HepG2 (cell line): ENCODE results near the gene MYBL2. TPM values are rescaled to one million over a fixed set of nuclear protein-coding genes. Genes with fewer than 3 reads are reported as not detected.

Source experiments
- ATAC-seq: fragments of 200-7000 bp; cut with Tn5 transposase; 3 replicates; pipeline ENCODE4 v1.9.1; 2020; ENCODE audit warnings: mild to moderate bottlenecking, moderate library complexity
- BruUV-seq: library from RNA; stranded (reverse); fragments of 400-500 nt; replicated peaks from 2 replicates; lab custom pipeline; 2021; lab: Mats Ljungman, UMichigan
- CTCF ChIA-PET: fragments of 300-600 bp; formaldehyde crosslinking; extraction: SDS; loops from one replicate; lab custom pipeline; 2021; ENCODE audit warnings: low total read pairs, inconsistent platforms, low intra/inter-chr PET ratio; lab: Yijun Ruan, JAX
- POLR2A ChIA-PET: fragments of 350-600 bp; sonication (Branson Sonifier 250); formaldehyde crosslinking; loops from one replicate; lab custom pipeline; 2020; ENCODE audit warnings: antibody characterized with exemption, inconsistent platforms; lab: Yijun Ruan, JAX
- DNase-seq: peaks from one replicate; pipeline ENCODE4 v3.0.0-alpha.2; 2015; ENCODE audit warnings: low spot score
- FAIRE-seq: peaks from 3 replicates; lab custom pipeline; 2011; peaks lifted over from hg19 to GRCh38; lab: Jason Lieb, UNC
- H2AFZ ChIP-seq: one replicate; pipeline ENCODE4 v1.6.1; 2011; ENCODE audit warnings: low read length, inconsistent platforms
- H3K27ac ChIP-seq: fragments of 300-600 bp; 3 replicates; pipeline ENCODE4 v1.8.0; 2011; ENCODE audit warnings: mixed run types, mild to moderate bottlenecking, mixed read lengths, low read length, inconsistent platforms; ENCODE audit not compliant: insufficient read depth; ENCODE audit errors: extremely low read length
- H3K27me3 ChIP-seq, 2 experiments: fragments of 200-600 bp in 1 of 2; 2 replicates in 1 of 2; 3 replicates in 1 of 2; pipeline versions ENCODE4 v1.6.0 to v1.8.0; 2011; ENCODE audit warnings: low read length in 2 of 2, mild to moderate bottlenecking in 2 of 2, moderate library complexity in 2 of 2, inconsistent platforms in 1 of 2; ENCODE audit not compliant: insufficient read depth in 2 of 2, control insufficient read depth in 1 of 2
- H3K36me3 ChIP-seq, 2 experiments: fragments of 200-600 bp in 1 of 2; replicated peaks in 1 of 2; 2 replicates in 1 of 2; 3 replicates in 1 of 2; pipeline versions ENCODE4 v1.5.1 to v1.8.0; 2011; ENCODE audit warnings: low read length in 2 of 2, inconsistent platforms in 1 of 2; ENCODE audit not compliant: insufficient read depth in 2 of 2, control insufficient read depth in 1 of 2
- H3K4me1 ChIP-seq: 2 replicates; pipeline ENCODE4 v1.5.1; 2012; ENCODE audit warnings: low read length, inconsistent platforms; ENCODE audit not compliant: insufficient read depth
- H3K4me2 ChIP-seq: 2 replicates; pipeline ENCODE4 v1.6.0; 2011; ENCODE audit warnings: low read depth, low read length, inconsistent platforms
- H3K4me3 ChIP-seq, 3 experiments: fragments of 200-600 bp in 1 of 3; sonication (generic), shearing (Covaris generic) in 1 of 3; replicated peaks in 1 of 3; 2 replicates each; pipeline ENCODE4 v1.5.1; 2011 to 2016; ENCODE audit warnings: low read length in 3 of 3, inconsistent platforms in 2 of 3, low read depth in 2 of 3, mild to moderate bottlenecking in 2 of 3, control low read depth in 1 of 3, mixed read lengths in 1 of 3; ENCODE audit not compliant: insufficient read depth in 1 of 3
- H3K79me2 ChIP-seq: one replicate; pipeline ENCODE4 v1.6.1; 2011; ENCODE audit warnings: low read length, inconsistent platforms; ENCODE audit not compliant: insufficient read depth
- H3K9ac ChIP-seq: 2 replicates; pipeline ENCODE4 v1.6.0; 2011; ENCODE audit warnings: mild to moderate bottlenecking, low read depth, low read length, inconsistent platforms; ENCODE audit not compliant: insufficient read depth
- H3K9me3 ChIP-seq: 2 replicates; pipeline ENCODE4 v1.5.1; 2012; ENCODE audit warnings: mild to moderate bottlenecking, low read length
- H4K20me1 ChIP-seq: 2 replicates; pipeline ENCODE4 v1.6.0; 2011; ENCODE audit warnings: inconsistent platforms, mild to moderate bottlenecking, low read length, moderate library complexity; ENCODE audit not compliant: insufficient read depth
- EEA1 ChIP-seq: sonication (generic); formaldehyde crosslinking; IDR thresholded peaks from 2 replicates; pipeline ENCODE4 v1.5.1; 2020; ENCODE audit warnings: mild to moderate bottlenecking, missing genetic modification reagents, borderline replicate concordance
- FOSL1 ChIP-seq: sonication (generic); formaldehyde crosslinking; IDR thresholded peaks from 2 replicates; pipeline ENCODE4 v1.9.0; 2021; ENCODE audit warnings: missing genetic modification reagents, borderline replicate concordance
- FOXO1 ChIP-seq: sonication (generic); formaldehyde crosslinking; IDR thresholded peaks from 2 replicates; pipeline ENCODE4 v1.4.0; 2020; ENCODE audit warnings: missing genetic modification reagents
- PRDM15 ChIP-seq: sonication (generic); formaldehyde crosslinking; IDR thresholded peaks from 2 replicates; pipeline ENCODE4 v1.4.0; 2020; ENCODE audit warnings: missing genetic modification reagents
- RAD51 ChIP-seq: fragments of 450-650 bp; IDR thresholded peaks from 2 replicates; pipeline ENCODE4 v1.6.1; 2016; ENCODE audit warnings: borderline replicate concordance
- RFX5 ChIP-seq: IDR thresholded peaks from 2 replicates; pipeline ENCODE4 v1.6.1; 2011; ENCODE audit warnings: low read depth, low read length, improper control_type of control experiment
- TMF1 ChIP-seq: sonication (generic); formaldehyde crosslinking; IDR thresholded peaks from 2 replicates; pipeline ENCODE4 v1.8.1; 2022; ENCODE audit warnings: low read depth, missing genetic modification reagents
- YEATS4 ChIP-seq: sonication (generic); formaldehyde crosslinking; IDR thresholded peaks from 2 replicates; pipeline ENCODE4 v1.4.0; 2020; ENCODE audit warnings: missing genetic modification reagents, borderline replicate concordance
- ZBTB21 ChIP-seq: sonication (generic); formaldehyde crosslinking; IDR thresholded peaks from 2 replicates; pipeline ENCODE4 v1.4.0; 2020; ENCODE audit warnings: missing genetic modification reagents
- ZNF24 ChIP-seq: fragments of 450-650 bp; IDR thresholded peaks from 2 replicates; pipeline ENCODE4 v1.6.1; 2017; ENCODE audit warnings: antibody characterized with exemption, mild to moderate bottlenecking
- ZNF317 ChIP-seq: sonication (generic); formaldehyde crosslinking; IDR thresholded peaks from 2 replicates; pipeline ENCODE4 v1.5.0; 2020; ENCODE audit warnings: mild to moderate bottlenecking, missing genetic modification reagents
- ZNF382 ChIP-seq: sonication (generic); formaldehyde crosslinking; IDR thresholded peaks from 2 replicates; pipeline ENCODE4 v1.5.0; 2020; ENCODE audit warnings: missing genetic modification reagents, mild to moderate bottlenecking, borderline replicate concordance
- ZNF430 ChIP-seq: sonication (generic); formaldehyde crosslinking; IDR thresholded peaks from 2 replicates; pipeline ENCODE4 v1.9.0; 2021; ENCODE audit warnings: mild to moderate bottlenecking, missing genetic modification reagents
- ZNF460 ChIP-seq: sonication (generic); formaldehyde crosslinking; IDR thresholded peaks from 2 replicates; pipeline ENCODE4 v1.5.1; 2020; ENCODE audit warnings: missing genetic modification reagents, mild to moderate bottlenecking, borderline replicate concordance
- ZNF552 ChIP-seq: sonication (generic); formaldehyde crosslinking; IDR thresholded peaks from 2 replicates; pipeline ENCODE4 v1.9.0; 2022; ENCODE audit warnings: missing genetic modification reagents, mild to moderate bottlenecking, borderline replicate concordance
- ZNF564 ChIP-seq: sonication (generic); formaldehyde crosslinking; IDR thresholded peaks from 2 replicates; pipeline ENCODE4 v1.8.1; 2023; ENCODE audit warnings: mild to moderate bottlenecking, missing genetic modification reagents
- ZNF724P ChIP-seq: sonication (generic); formaldehyde crosslinking; IDR thresholded peaks from 2 replicates; pipeline ENCODE4 v1.8.0; 2022; ENCODE audit warnings: missing genetic modification reagents, borderline replicate concordance
- ZNF879 ChIP-seq: sonication (generic); formaldehyde crosslinking; IDR thresholded peaks from 2 replicates; pipeline ENCODE4 v1.8.1; 2023; ENCODE audit warnings: missing genetic modification reagents
- ZSCAN21 ChIP-seq: sonication (generic); formaldehyde crosslinking; IDR thresholded peaks from 2 replicates; pipeline ENCODE4 v1.8.0; 2022; ENCODE audit warnings: mild to moderate bottlenecking, missing genetic modification reagents, moderate library complexity, borderline replicate concordance
- WGBS: methylation state at CpG from one replicate; pipeline ENCODE4 v1.1.6; 2017; ENCODE audit warnings: low lambda C conversion rate; 5-methylcytosine and 5-hydroxymethylcytosine counted together
- in situ Hi-C: cut with HindIII; loops from 2 replicates; pipeline ENCODE4 v1.10.0; 2017; ENCODE audit warnings: low pct_unique_long_range_greater_than_20kb; ENCODE audit not compliant: extremely low pct_ligation_motif_present
- intact Hi-C: fragments of 100-400 bp; cut with micrococcal nuclease; formaldehyde crosslinking; loops from one replicate; pipeline ENCODE4 v1.10.0; 2022; ENCODE audit not compliant: unreplicated experiment
- polyA plus RNA-seq, 8 experiments: library from polyadenylated mRNA; depleted of rRNA in 3 of 8; stranded (reverse) in 7 of 8; unstranded in 1 of 8; fragments of >200 nt; fragmentation: Illumina TruSeq in 4 of 8; extraction: Trizol in 4 of 8; gene quantifications; 2 replicates each; pipeline versions ENCODE4 v1.2.1 to v1.2.3, GENCODE V29; 2011 to 2016; ENCODE audit warnings: low read depth in 4 of 8, missing spikeins in 1 of 8, mixed read lengths in 1 of 8; ENCODE audit not compliant: insufficient read depth in 1 of 8
- total RNA-seq, 5 experiments: library from RNA; depleted of rRNA; stranded (reverse); fragments of >200 nt; fragmentation: Illumina TruSeq; extraction: Trizol; gene quantifications; 2 replicates each; pipeline ENCODE4 v1.2.3, GENCODE V29; 2016; ENCODE audit warnings: low read depth in 1 of 5
- TF ChIP-seq, protein P1 (sequence below): fragments of 450-650 bp; IDR thresholded peaks from 2 replicates; pipeline ENCODE4 v1.6.1; 2016

Gene MYBL2
- total and polyA plus RNA-seq, 2 of the 13 experiments (the other 11 are each of a cell fraction or from before 2014, with no cell fraction given) = 11.9 to 66.2 TPM

DNA sequence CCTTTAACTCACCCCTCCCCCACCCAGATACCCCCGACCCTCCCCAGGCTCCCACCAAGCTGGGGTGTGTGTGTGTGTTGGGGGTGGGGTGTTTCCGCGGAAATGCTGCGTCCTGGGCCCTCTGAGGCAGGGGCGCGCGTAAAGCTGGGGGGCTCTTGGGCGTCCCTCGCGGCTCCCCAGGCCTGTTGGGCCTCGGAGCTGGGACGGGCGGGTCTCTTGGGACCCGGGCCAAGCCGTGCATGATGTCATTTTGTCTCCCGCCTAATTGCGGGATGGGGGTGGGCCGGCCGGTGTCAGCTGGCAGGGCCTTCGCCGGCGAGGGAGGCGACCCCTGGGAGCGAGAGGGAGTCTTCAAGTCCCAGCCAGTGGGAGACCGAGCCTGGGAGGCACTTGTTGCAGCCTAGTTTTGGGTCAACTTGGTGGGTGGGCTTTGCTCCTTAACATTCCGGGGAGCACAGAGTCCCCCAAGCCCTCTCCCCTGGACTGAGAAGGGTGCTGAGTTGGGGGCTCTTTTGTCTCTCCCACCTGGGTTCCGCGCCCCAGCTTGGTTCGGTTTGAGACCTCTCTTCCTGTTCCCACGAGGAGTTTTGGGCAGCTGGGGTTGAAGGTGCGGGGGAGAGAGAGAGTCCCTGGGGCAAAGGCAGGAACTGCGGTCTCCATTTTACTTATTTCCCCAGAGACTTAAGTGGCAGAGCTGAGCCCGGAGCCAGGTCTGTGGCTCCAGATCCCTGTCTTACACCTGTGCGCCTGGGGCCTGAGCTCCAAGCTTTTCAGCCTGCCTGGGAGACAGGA, 623 bp downstream of the MYBL2 start:
- no peak overlapping the region for H2AFZ ChIP-seq
- ATAC-seq (no peak), FAIRE-seq (no peak), DNase-seq (no peak)
- H3K4me3 ChIP-seq = peak overlapping the region; percentile 63 to 86 (median 70); a peak in 5 of 6 replicates
- CTCF ChIA-PET = no interaction called here
- POLR2A ChIA-PET = interaction anchor here (0.9 kb wide), 1 partner anchor 210 kb away, joined by 3 read pairs; no protein-coding TSS in a partner anchor
- H3K79me2 ChIP-seq = no peaks in the 10 kb centered on the region
- H3K27ac ChIP-seq = no peak overlapping the region
- peak overlapping the region; percentile 38 for H3K9ac ChIP-seq
- H3K27me3 ChIP-seq = no peaks in the 10 kb centered on the region; a peak in 1 of 5 replicates
- peaks cover 58% of the 10 kb centered on the region for H3K4me1 ChIP-seq
- H3K36me3 ChIP-seq = 0 out of 5 replicates have a peak, but pooled peaks cover 0 to 2% of the 10 kb centered on the region in 2 experiments
- WGBS = 67% methylated on average over 10 of the region's 34 CpGs
- no peaks in the 10 kb centered on the region for H4K20me1 ChIP-seq
- intact Hi-C loops (loop anchor here (10.0 kb wide), 1 partner anchor 537 kb away; no protein-coding TSS in a partner anchor), in situ Hi-C loops (no loop called here)
- TSS peak; percentile 65 for BruUV-seq
- no peaks in the 10 kb centered on the region for H3K9me3 ChIP-seq
- peak overlapping the region; percentile 95 for H3K4me2 ChIP-seq
- no peak for TF ChIP-seq ZSCAN21
- TF ChIP-seq EEA1 (CRISPR knock-in tag) = no peak
- TF ChIP-seq TMF1 = no peak
- no peak for TF ChIP-seq ZNF724P (CRISPR knock-in tag)
- TF ChIP-seq ZNF24 = no peak
- TF ChIP-seq FOSL1 (CRISPR knock-in tag) = no peak
- no peak for TF ChIP-seq ZNF564
- TF ChIP-seq ZNF552 (CRISPR knock-in tag) = 0 out of 2 replicates have a peak, but pooled peaks have one; percentile 32
- no peak for TF ChIP-seq RAD51
- no peak for TF ChIP-seq ZNF879 (CRISPR knock-in tag)
- TF ChIP-seq ZNF460 = no peak
- TF ChIP-seq RFX5 = no peak
- no peak for TF ChIP-seq YEATS4 (CRISPR knock-in tag)
- TF ChIP-seq PRDM15 (CRISPR knock-in tag) = peak; percentile 31; the same call in 1 of the 2 replicates
- TF ChIP-seq ZNF382 (CRISPR knock-in tag) = no peak
- TF ChIP-seq, protein P1, sequence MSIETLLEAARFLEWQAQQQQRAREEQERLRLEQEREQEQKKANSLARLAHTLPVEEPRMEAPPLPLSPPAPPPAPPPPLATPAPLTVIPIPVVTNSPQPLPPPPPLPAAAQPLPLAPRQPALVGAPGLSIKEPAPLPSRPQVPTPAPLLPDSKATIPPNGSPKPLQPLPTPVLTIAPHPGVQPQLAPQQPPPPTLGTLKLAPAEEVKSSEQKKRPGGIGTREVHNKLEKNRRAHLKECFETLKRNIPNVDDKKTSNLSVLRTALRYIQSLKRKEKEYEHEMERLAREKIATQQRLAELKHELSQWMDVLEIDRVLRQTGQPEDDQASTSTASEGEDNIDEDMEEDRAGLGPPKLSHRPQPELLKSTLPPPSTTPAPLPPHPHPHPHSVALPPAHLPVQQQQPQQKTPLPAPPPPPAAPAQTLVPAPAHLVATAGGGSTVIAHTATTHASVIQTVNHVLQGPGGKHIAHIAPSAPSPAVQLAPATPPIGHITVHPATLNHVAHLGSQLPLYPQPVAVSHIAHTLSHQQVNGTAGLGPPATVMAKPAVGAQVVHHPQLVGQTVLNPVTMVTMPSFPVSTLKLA = no peak
- no peak; the same call in 1 of the 2 replicates for TF ChIP-seq ZNF430
- no peak for TF ChIP-seq ZNF317
- TF ChIP-seq ZBTB21 = peak; percentile 31; the same call in 1 of the 2 replicates
- TF ChIP-seq FOXO1 (CRISPR knock-in tag) = no peak
